Erythroblast (primary cell): ENCODE results near the gene PPP2R5C.

Experiments used
- GATA1 ChIP-seq: IDR thresholded peaks from 2 replicates; pipeline ENCODE4 v1.6.1; 2011; ENCODE audit warnings: low read depth, mild to moderate bottlenecking, control low read depth, low read length, moderate library complexity
- POLR2A ChIP-seq: IDR thresholded peaks from 2 replicates; pipeline ENCODE4 v1.6.1; 2011; ENCODE audit warnings: mild to moderate bottlenecking, low read length

DNA sequence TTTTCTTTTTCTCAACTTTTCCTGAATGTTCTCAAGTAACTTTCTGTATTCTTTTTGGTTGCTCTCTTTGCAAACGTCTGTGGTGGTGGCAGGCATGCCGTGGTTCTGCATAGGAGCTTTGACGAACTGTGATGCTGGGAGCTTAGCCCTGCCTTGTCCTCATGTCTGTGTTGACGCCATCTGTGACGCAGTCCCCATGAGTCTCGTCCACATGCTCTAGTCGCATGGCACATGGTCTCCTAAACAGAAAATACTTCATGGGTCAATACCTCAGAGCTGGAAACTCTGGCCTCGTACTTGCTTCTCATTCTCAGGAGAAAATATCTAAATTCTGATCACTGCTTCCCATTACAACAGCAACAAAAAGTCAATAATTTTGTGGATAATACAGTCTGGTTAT is 152.6 kb downstream of the PPP2R5C start:
- TF ChIP-seq POLR2A = no peak
- no peak for TF ChIP-seq GATA1
